ENCODE measurements around the gene ADAMTS4. TPM values are rescaled to one million over a fixed set of nuclear protein-coding genes. Genes with fewer than 3 reads are reported as not detected.

The ADAMTS4 gene
- total RNA-seq, 1 donor from 2014 or later, result 6.8 TPM

GRCh38 chr1:161235957-161236775 lies 37.3 kb upstream of the ADAMTS4 start:
- no peak for DNase-seq (ENCODE audit: low spot score in 2 of 2, unreplicated experiment in 2 of 2)
- no peak for TF ChIP-seq CTCF (IDR thresholded peaks at IDR 0.05; ENCODE audit: unreplicated experiment)
- H3K9me3 Mint-ChIP-seq, result no peaks in the 10 kb centered on the region
- no peak overlapping the region for H3K27ac Mint-ChIP-seq
- H3K4me3 Mint-ChIP-seq, result no peak overlapping the region
- H3K27me3 Mint-ChIP-seq (ENCODE audit: low read depth), result no peaks in the 10 kb centered on the region
- H3K36me3 Mint-ChIP-seq, result no peaks in the 10 kb centered on the region
- no peaks in the 10 kb centered on the region for H3K4me1 Mint-ChIP-seq

GRCh38 chr1:161233102-161233501 lies 34.2 kb upstream of the ADAMTS4 start:
- peaks cover 4% of the 10 kb centered on the region for H3K36me3 Mint-ChIP-seq
- no peaks in the 10 kb centered on the region for H3K27me3 Mint-ChIP-seq (ENCODE audit: low read depth)
- DNase-seq (ENCODE audit: low spot score in 2 of 2, unreplicated experiment in 2 of 2), result no peak
- H3K27ac Mint-ChIP-seq, result no peak overlapping the region
- H3K9me3 Mint-ChIP-seq, result no peaks in the 10 kb centered on the region
- TF ChIP-seq CTCF (IDR thresholded peaks at IDR 0.05; ENCODE audit: unreplicated experiment), result no peak
- no peaks in the 10 kb centered on the region for H3K4me1 Mint-ChIP-seq
- no peak overlapping the region for H3K4me3 Mint-ChIP-seq

- DNase-seq (ENCODE audit: low spot score in 2 of 2, unreplicated experiment in 2 of 2), result no peak
- Mint-ChIP-seq H3K27me3 (ENCODE audit: low read depth) (no peaks in the 10 kb centered on the region), H3K4me3 (no peak overlapping the region), H3K4me1 (peaks cover 20% of the 10 kb centered on the region), H3K27ac (no peak overlapping the region), H3K9me3 (no peaks in the 10 kb centered on the region), H3K36me3 (peaks cover 4% of the 10 kb centered on the region)
- TF ChIP-seq CTCF (IDR thresholded peaks at IDR 0.05; ENCODE audit: unreplicated experiment), result no peak
Measured at GRCh38 chr1:161230762-161231161, 31.9 kb upstream of the ADAMTS4 start.

- no peaks in the 10 kb centered on the region for H3K9me3 Mint-ChIP-seq
Measured at GRCh38 chr1:161229896-161230295, 31.0 kb upstream of the ADAMTS4 start.

GRCh38 chr1:161228032-161228431 lies 29.2 kb upstream of the ADAMTS4 start:
- TF ChIP-seq CTCF (IDR thresholded peaks at IDR 0.05; ENCODE audit: unreplicated experiment), result no peak
- H3K4me1 Mint-ChIP-seq, result peaks cover 20% of the 10 kb centered on the region
- H3K9me3 Mint-ChIP-seq, result no peaks in the 10 kb centered on the region
- H3K27me3 Mint-ChIP-seq (ENCODE audit: low read depth), result no peaks in the 10 kb centered on the region
- H3K27ac Mint-ChIP-seq, result no peak overlapping the region
- peaks cover 4% of the 10 kb centered on the region for H3K36me3 Mint-ChIP-seq
- DNase-seq (ENCODE audit: low spot score in 2 of 2, unreplicated experiment in 2 of 2), result no peak
- H3K4me3 Mint-ChIP-seq, result peak overlapping the region; percentile 7

More at GRCh38 chr1:161229896-161230295, 31.0 kb upstream of the ADAMTS4 start:
- H3K4me3 Mint-ChIP-seq, result no peak overlapping the region
- H3K27me3 Mint-ChIP-seq (ENCODE audit: low read depth), result no peaks in the 10 kb centered on the region
- no peak for TF ChIP-seq CTCF (IDR thresholded peaks at IDR 0.05; ENCODE audit: unreplicated experiment)
- H3K36me3 Mint-ChIP-seq, result peaks cover 4% of the 10 kb centered on the region
- no peak for DNase-seq (ENCODE audit: low spot score in 2 of 2, unreplicated experiment in 2 of 2)
- no peak overlapping the region for H3K27ac Mint-ChIP-seq
- H3K4me1 Mint-ChIP-seq, result peaks cover 20% of the 10 kb centered on the region
